OCI-LY3 (cell line): ENCODE measurements around the gene EDA.

ENCODE experiments used
- H2AFZ ChIP-seq: fragments of 200-600, 300-600 bp; shearing (Covaris generic); 2 replicates; pipeline ENCODE4 v1.6.0; 2014; ENCODE audit warnings: antibody characterized with exemption, low read depth, low read length
- H3K27ac ChIP-seq: fragments of 200-600, 300-600 bp; sonication (generic); 2 replicates; pipeline ENCODE4 v1.5.1; 2014; ENCODE audit warnings: mild to moderate bottlenecking, low read length, moderate library complexity, mixed read lengths
- H3K27me3 ChIP-seq: fragments of 200-600, 300-600 bp; sonication (generic); 2 replicates; pipeline ENCODE4 v1.6.1; 2014; ENCODE audit warnings: low read depth, low read length, mixed read lengths
- H3K36me3 ChIP-seq: fragments of 200-600, 300-600 bp; sonication (generic); replicated peaks from 2 replicates; pipeline ENCODE3; 2014; ENCODE audit warnings: low read depth, low read length, mixed read lengths
- H3K4me1 ChIP-seq: fragments of 300-600, 200-600 bp; sonication (generic); 2 replicates; pipeline ENCODE4 v1.6.1; 2014; ENCODE audit warnings: low read length, mixed read lengths
- H3K4me2 ChIP-seq: fragments of 200-600, 300-600 bp; sonication (generic); 2 replicates; pipeline ENCODE4 v1.6.1; 2014; ENCODE audit warnings: low read length, mixed read lengths
- H3K4me3 ChIP-seq: fragments of 300-600, 200-600 bp; sonication (generic); 2 replicates; pipeline ENCODE4 v1.5.1; 2014; ENCODE audit warnings: antibody characterized with exemption, mild to moderate bottlenecking, low read length, moderate library complexity
- H3K79me2 ChIP-seq: fragments of 300-600, 200-600 bp; shearing (Covaris generic); 2 replicates; pipeline ENCODE4 v1.6.1; 2014; ENCODE audit warnings: mild to moderate bottlenecking, low read length, mixed read lengths
- H3K9ac ChIP-seq: fragments of 300-600, 200-600 bp; shearing (Covaris generic); 2 replicates; pipeline ENCODE4 v1.6.0; 2014; ENCODE audit warnings: mild to moderate bottlenecking, low read length, moderate library complexity
- H3K9me3 ChIP-seq: fragments of 200-600, 300-600 bp; shearing (Covaris generic); 2 replicates; pipeline ENCODE4 v1.6.1; 2014; ENCODE audit warnings: low read length, mixed read lengths; ENCODE audit not compliant: insufficient read depth
- H4K20me1 ChIP-seq: fragments of 200-600, 300-600 bp; sonication (generic); 2 replicates; pipeline ENCODE4 v1.6.1; 2016; ENCODE audit warnings: low read length, mixed read lengths; ENCODE audit not compliant: insufficient read depth
- EZH2phosphoT487 ChIP-seq: fragments of 200-600 bp; shearing (Covaris generic); IDR thresholded peaks from 2 replicates; pipeline ENCODE4 v1.6.1; 2018; ENCODE audit warnings: antibody characterized with exemption, mixed run types, low read depth
- TF ChIP-seq, protein P1 (sequence below): fragments of 200-600, 300-600 bp; sonication (generic); IDR thresholded peaks from 2 replicates; pipeline ENCODE4 v1.5.1; 2014; ENCODE audit warnings: antibody characterized with exemption, low read length, low read depth

EDA gene

DNA sequence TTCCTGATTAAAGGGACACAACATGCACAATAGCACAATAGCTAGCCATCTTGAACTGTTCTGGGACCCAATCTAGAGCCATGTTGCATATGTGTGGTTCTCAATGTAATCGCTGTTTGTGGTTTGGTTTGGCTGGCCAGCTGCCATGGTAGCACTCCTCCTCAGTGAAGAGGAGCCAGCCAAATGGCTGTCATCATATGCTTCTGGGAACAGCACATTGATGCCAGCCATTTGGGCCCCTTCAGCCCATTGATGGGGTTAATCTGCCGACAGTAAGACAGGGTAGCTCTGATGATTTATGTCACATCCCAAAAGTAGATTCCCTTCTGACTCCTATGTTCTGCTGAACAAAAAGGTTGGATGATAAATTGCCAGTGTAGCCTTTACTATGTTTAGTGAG lies 385.4 kb downstream of the EDA start:
- H3K4me3 ChIP-seq = no peak overlapping the region
- H3K4me2 ChIP-seq = no peak overlapping the region
- no peak overlapping the region for H3K27ac ChIP-seq
- H4K20me1 ChIP-seq = no peaks in the 10 kb centered on the region
- no peaks in the 10 kb centered on the region for H3K79me2 ChIP-seq
- no peaks in the 10 kb centered on the region for H3K9me3 ChIP-seq
- TF ChIP-seq, protein P1, sequence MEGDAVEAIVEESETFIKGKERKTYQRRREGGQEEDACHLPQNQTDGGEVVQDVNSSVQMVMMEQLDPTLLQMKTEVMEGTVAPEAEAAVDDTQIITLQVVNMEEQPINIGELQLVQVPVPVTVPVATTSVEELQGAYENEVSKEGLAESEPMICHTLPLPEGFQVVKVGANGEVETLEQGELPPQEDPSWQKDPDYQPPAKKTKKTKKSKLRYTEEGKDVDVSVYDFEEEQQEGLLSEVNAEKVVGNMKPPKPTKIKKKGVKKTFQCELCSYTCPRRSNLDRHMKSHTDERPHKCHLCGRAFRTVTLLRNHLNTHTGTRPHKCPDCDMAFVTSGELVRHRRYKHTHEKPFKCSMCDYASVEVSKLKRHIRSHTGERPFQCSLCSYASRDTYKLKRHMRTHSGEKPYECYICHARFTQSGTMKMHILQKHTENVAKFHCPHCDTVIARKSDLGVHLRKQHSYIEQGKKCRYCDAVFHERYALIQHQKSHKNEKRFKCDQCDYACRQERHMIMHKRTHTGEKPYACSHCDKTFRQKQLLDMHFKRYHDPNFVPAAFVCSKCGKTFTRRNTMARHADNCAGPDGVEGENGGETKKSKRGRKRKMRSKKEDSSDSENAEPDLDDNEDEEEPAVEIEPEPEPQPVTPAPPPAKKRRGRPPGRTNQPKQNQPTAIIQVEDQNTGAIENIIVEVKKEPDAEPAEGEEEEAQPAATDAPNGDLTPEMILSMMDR = no peak
- no peak for TF ChIP-seq EZH2phosphoT487
- H2AFZ ChIP-seq = no peak overlapping the region
- H3K4me1 ChIP-seq = no peaks in the 10 kb centered on the region
- no peaks in the 10 kb centered on the region for H3K27me3 ChIP-seq
- H3K9ac ChIP-seq = no peak overlapping the region
- H3K36me3 ChIP-seq = no peaks in the 10 kb centered on the region

DNA sequence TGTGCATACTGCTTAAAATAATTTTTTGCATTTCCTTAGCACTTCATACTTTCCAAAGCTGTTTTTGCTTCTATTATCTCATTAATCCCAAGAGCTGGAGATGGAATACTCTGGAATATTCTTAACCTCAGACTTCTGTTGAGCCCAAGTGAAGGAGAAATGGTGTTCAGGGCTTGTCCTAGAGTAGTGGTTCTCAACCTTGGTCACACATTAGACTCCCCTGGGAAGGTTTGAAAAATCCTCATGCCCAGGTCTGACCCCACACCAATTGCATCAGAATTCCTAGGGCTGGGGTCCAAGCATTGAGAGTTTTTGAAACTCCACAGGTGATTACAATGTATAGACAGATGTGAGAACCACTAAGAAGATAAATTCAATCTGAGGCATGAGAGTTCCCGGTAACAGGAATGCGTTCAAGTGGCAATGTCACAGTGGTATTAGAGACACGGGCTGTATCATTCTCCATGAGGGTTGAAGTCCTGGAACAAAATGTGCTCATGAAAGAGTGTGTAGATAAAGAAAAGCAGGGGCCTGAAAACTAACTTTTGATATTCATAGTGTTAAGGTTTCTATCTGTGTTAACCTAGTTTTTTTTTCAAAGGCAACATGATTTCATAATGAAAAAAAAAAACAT lies 385.9 kb downstream of the EDA start:
- no peak overlapping the region for H3K4me3 ChIP-seq
- no peak overlapping the region for H3K27ac ChIP-seq
- H3K9ac ChIP-seq = no peak overlapping the region
- no peaks in the 10 kb centered on the region for H4K20me1 ChIP-seq
- no peaks in the 10 kb centered on the region for H3K4me1 ChIP-seq
- H3K79me2 ChIP-seq = no peaks in the 10 kb centered on the region
- H3K9me3 ChIP-seq = no peaks in the 10 kb centered on the region
- TF ChIP-seq, protein P1 = no peak
- TF ChIP-seq EZH2phosphoT487 = no peak
- no peak overlapping the region for H2AFZ ChIP-seq
- H3K27me3 ChIP-seq = no peaks in the 10 kb centered on the region
- H3K36me3 ChIP-seq = no peaks in the 10 kb centered on the region
- no peak overlapping the region for H3K4me2 ChIP-seq

GRCh38 chrX:70007946-70008345 lies 392.0 kb downstream of the EDA start:
- no peak for TF ChIP-seq EZH2phosphoT487
- TF ChIP-seq, protein P1 = no peak
- Histone ChIP-seq H3K9ac (no peak overlapping the region), H3K4me3 (no peak overlapping the region), H3K9me3 (no peaks in the 10 kb centered on the region), H3K79me2 (no peaks in the 10 kb centered on the region), H4K20me1 (no peaks in the 10 kb centered on the region), H3K4me1 (no peaks in the 10 kb centered on the region), H2AFZ (no peak overlapping the region), H3K27me3 (no peaks in the 10 kb centered on the region), H3K4me2 (no peak overlapping the region), H3K36me3 (no peaks in the 10 kb centered on the region), H3K27ac (no peak overlapping the region)

DNA sequence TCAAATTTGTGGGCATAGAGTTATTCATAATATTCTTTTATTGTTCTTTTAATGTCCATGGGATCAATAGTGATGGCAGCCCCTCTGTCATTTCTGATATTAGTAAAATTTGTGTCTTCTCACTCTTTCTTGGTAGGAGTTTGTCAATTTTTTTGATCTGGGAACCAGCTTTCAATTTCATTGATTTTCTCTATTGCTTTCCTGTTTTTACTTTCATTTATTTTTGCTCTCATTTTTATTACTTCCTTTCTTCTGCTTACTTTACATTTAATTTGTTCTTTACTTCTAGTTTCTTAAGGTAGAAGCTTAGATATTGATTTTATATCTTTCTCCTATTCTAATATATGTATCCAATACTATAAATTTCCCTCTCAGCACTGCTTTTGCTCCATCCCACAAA lies 393.1 kb downstream of the EDA start:
- Histone ChIP-seq H3K9ac (no peak overlapping the region), H3K79me2 (no peaks in the 10 kb centered on the region), H3K4me1 (no peaks in the 10 kb centered on the region), H3K27me3 (no peaks in the 10 kb centered on the region), H3K4me3 (no peak overlapping the region), H2AFZ (no peak overlapping the region), H3K36me3 (no peaks in the 10 kb centered on the region), H3K9me3 (no peaks in the 10 kb centered on the region), H3K4me2 (no peak overlapping the region), H3K27ac (no peak overlapping the region), H4K20me1 (no peaks in the 10 kb centered on the region)
- no peak for TF ChIP-seq EZH2phosphoT487
- TF ChIP-seq, protein P1 = no peak
